ENCODE measurements around the gene CPLX1. TPM values are rescaled to one million over a fixed set of nuclear protein-coding genes. Genes with fewer than 3 reads are reported as not detected.
A peak's percentile ranks its signal among the peaks of the same experiment; 100 is the strongest.
"Not testable (repeated sequence)": the region's sequence is repeated elsewhere in the genome, so short reads cannot be mapped to it uniquely, and the experiment has no call there.

The CPLX1 gene
- total and polyA plus RNA-seq, 7 donors: 0.44 to 2.3 (median 1.4) TPM

GRCh38 chr4:780716-781492, 45.0 kb downstream of the CPLX1 start:
- Histone ChIP-seq H3K27ac (peak overlapping the region; percentile 92), H3K4me3 (peak overlapping the region; percentile 100), H3K4me1 (peaks cover 19% of the 10 kb centered on the region), H3K36me3 (ENCODE audit: insufficient read depth in 1 of 2, low read depth in 1 of 2) (peaks cover 0 to 34% of the 10 kb centered on the region in 2 donors), H3K27me3 (ENCODE audit: insufficient read depth in 3 of 3, low read length in 2 of 3) (peaks cover 0 to 15% (median 0%) of the 10 kb centered on the region in 3 donors), H3K9me3 (no peaks in the 10 kb centered on the region)
- WGBS, 3 donors: 1 to 3% (median 2%) methylated on average over 32 to 38 of the region's 38 CpGs
- intact Hi-C loops (cut with DNase I): loop anchor here in 1 of 2 donors (10.0 kb wide), 1 partner anchor 144 kb away; no protein-coding TSS in a partner anchor
- no peak for TF ChIP-seq CTCF (IDR thresholded peaks at IDR 0.05)
- ATAC-seq (peak; percentile 1 to 17 (median 4)), DNase-seq (peak in 1 of 2 donors; percentile 37)

GRCh38 chr4:780255-780654, 45.7 kb downstream of the CPLX1 start:
- H3K9me3 ChIP-seq; H3K27ac ChIP-seq; H3K27me3 ChIP-seq (ENCODE audit: insufficient read depth in 3 of 3, low read length in 2 of 3); ATAC-seq: not testable (repeated sequence)
- Histone ChIP-seq H3K4me3 (peak overlapping the region; percentile 100), H3K4me1 (peaks cover 16% of the 10 kb centered on the region), H3K36me3 (ENCODE audit: insufficient read depth in 1 of 2, low read depth in 1 of 2) (peaks cover 3 to 41% of the 10 kb centered on the region in 2 donors)
- 79 to 82% (median 80%) methylated on average over 10 of the region's 10 CpGs for WGBS, 3 donors
- intact Hi-C loops (cut with DNase I): loop anchor here in 1 of 2 donors (10.0 kb wide), 1 partner anchor 145 kb away; no protein-coding TSS in a partner anchor
- peak in 1 of 2 donors; percentile 22 for DNase-seq

GRCh38 chr4:779555-779954, 46.4 kb downstream of the CPLX1 start:
- intact Hi-C loops (cut with DNase I): no loop called here
- DNase-seq: peak in 1 of 2 donors; percentile 39
- WGBS, 3 donors: 86 to 93% (median 91%) methylated on average over 2 of the region's 2 CpGs

GRCh38 chr4:777520-778262, 48.2 kb downstream of the CPLX1 start:
- ATAC-seq (no peak), DNase-seq (peak in 1 of 2 donors; percentile 2)
- Histone ChIP-seq H3K9me3 (no peaks in the 10 kb centered on the region), H3K36me3 (ENCODE audit: insufficient read depth in 1 of 2, low read depth in 1 of 2) (peaks cover 3 to 46% of the 10 kb centered on the region in 2 donors), H3K4me1 (peaks cover 27% of the 10 kb centered on the region), H3K27me3 (ENCODE audit: insufficient read depth in 3 of 3, low read length in 2 of 3) (no peaks in the 10 kb centered on the region), H3K4me3 (no peak overlapping the region), H3K27ac (no peak overlapping the region)
- no peak for TF ChIP-seq CTCF (IDR thresholded peaks at IDR 0.05)
- intact Hi-C loops (cut with DNase I): no loop called here
- 86 to 94% (median 93%) methylated on average over 6 of the region's 6 CpGs for WGBS, 3 donors

More at GRCh38 chr4:779555-779954, 46.4 kb downstream of the CPLX1 start:
- Histone ChIP-seq H3K4me3 (peak overlapping the region; percentile 100), H3K36me3 (ENCODE audit: insufficient read depth in 1 of 2, low read depth in 1 of 2) (peaks cover 3 to 44% of the 10 kb centered on the region in 2 donors), H3K4me1 (peaks cover 16% of the 10 kb centered on the region), H3K27ac (no peak overlapping the region), H3K9me3 (no peaks in the 10 kb centered on the region), H3K27me3 (ENCODE audit: insufficient read depth in 3 of 3, low read length in 2 of 3) (peaks cover 0 to 1% (median 0%) of the 10 kb centered on the region in 3 donors)
- TF ChIP-seq CTCF (IDR thresholded peaks at IDR 0.05): no peak
- no peak for ATAC-seq

All from psoas muscle (tissue), 8 donors.